DMS53 treated with DMSO at 0.1 percent for 48 hours (cell line): ENCODE data around the gene NOL4L.
A peak's percentile ranks its signal among the peaks of the same experiment; 100 is the strongest.

Source experiments
- DNase-seq: peaks from one replicate; lab custom pipeline; 2025; ENCODE audit not compliant: unreplicated experiment; lab: John Stamatoyannopoulos, UW

The NOL4L gene

GRCh38 chr20:32527447-32528055, 57.6 kb downstream of the NOL4L start:
- DNase-seq: no peak

- DNase-seq: no peak
These were observed 58.1 kb downstream of the NOL4L start for GRCh38 chr20:32527052-32527446.

- no peak for DNase-seq
These were observed 58.6 kb downstream of the NOL4L start for GRCh38 chr20:32526541-32526940.

GRCh38 chr20:32526125-32526524, 59.0 kb downstream of the NOL4L start:
- no peak for DNase-seq

DNA sequence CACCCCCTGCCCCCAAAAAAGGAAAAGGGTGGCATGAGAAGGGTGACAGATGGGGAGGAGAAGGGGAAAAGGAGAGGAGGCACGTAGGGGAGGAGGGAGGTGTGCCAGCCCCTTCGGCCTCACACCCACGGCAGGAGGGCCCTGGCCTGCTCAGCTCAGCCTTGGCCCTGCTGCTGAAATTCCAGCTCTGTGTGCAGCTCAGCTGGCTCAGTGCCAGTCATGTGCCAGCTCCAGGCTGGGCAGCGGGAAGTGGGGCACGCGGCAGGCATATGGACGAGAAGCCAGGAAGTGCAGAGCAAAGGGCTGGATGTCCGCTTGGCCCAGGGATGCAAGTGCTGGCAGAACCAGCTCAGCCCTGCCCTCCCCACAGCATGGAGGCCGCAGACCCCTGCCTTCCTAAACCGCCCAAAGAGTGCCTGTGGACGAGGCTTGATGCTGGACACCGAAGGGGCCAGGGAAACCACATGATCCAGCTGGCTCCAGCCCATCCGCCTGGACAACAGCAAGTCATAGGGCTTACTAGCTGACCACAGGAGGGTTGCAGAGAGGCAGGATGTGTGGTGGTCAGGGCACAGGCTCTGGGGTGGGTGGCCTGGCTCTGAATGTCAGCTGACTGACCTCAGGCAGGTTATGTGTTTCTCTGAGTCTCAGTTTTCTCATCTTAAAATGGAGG, 60.2 kb downstream of the NOL4L start:
- DNase-seq: no peak

GRCh38 chr20:32523613-32524213, 61.4 kb downstream of the NOL4L start:
- DNase-seq: no peak

DNA sequence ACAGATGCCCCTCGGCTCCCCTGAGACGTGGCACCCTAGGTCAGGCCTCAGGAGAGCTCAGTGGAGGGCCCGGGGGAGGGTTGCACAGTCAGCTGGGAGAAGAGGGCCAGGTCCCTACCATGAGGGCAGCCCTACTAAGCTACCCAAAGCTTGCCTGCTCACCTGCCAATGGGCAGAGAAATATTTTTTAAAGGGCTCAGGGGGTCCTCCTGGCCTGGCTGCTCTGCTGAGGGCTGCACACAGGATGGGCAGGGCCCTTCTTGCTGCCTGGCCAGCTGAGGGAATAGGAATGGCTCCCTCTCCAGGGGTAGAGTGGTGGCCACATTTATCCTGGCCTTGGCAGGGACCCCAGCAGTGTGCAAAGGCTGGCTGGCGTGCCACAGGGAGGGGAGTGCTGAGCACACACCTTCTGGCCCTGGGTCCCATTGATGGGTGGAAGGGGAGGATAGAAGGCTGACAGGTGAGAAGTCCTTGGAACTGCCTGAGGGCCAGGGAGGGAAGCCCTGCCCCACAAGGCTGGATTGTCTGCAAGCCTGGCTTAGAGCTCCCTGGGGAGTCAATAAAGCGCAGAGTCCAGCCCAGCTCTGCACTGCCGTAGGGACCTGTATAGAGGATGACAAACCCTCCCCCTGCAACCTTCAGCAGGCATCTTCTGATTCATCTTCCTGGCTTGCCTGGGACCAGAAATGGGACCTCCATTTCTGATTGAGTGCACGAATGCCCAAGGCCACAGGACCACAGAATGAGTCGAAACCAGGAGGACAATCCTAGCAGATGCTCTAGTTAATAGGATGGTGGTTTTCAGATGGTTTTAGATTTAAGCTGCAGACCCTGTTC, 62.1 kb downstream of the NOL4L start:
- no peak for DNase-seq

DNA sequence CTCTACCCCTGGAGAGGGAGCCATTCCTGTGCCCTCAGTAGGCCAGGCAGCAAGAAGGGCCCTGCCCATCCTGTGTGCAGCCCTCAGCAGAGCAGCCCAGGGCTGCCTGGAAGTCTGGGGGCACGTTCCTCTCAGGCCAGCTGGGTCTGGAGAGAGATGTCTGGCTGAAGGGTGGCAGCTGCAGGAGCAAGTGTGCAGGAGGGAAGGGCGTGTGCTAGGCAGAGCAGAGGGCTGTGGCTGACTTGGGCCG, 62.7 kb downstream of the NOL4L start:
- no peak for DNase-seq

- peak; percentile 17 for DNase-seq
These were observed 63.2 kb downstream of the NOL4L start for GRCh38 chr20:32521780-32522525.

- no peak for DNase-seq
These were observed 64.3 kb downstream of the NOL4L start for GRCh38 chr20:32520927-32521203.

GRCh38 chr20:32519381-32519730, 65.8 kb downstream of the NOL4L start:
- DNase-seq: no peak

- no peak for DNase-seq
These were observed 66.3 kb downstream of the NOL4L start for GRCh38 chr20:32518593-32519380.

DNA sequence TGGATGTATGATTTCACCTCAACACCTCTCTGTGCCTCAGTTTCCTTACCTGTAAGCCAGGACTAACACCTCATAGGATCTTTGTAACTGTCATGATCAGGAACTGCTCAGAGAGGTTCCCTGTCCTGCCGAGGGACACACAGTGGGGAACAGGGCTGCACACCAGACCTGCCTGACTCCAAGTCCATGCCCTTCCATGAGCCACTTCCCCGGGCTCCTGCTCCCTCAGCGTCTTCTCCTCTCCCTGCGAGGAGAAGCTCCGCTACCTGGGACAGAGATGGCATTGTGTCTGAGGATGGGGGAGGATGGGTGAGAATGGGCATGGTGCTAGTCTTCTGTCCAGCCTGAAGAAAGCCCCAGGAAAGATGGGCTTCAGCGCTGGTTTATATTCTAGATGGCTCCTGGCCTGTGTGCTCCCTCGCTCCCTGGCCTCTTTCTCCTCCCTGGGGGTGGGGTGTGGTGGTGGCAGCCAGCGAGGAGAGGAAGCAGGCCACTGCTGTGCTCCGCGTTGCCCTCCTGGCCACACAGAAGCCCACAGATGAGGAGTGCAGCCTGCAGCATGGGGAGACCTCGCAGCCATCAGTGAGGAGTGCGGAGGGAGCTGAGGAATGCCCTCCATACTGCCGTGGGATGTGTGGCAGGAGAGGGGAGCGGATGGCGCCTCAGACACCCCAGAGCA, 67.1 kb downstream of the NOL4L start:
- DNase-seq: no peak

DNA sequence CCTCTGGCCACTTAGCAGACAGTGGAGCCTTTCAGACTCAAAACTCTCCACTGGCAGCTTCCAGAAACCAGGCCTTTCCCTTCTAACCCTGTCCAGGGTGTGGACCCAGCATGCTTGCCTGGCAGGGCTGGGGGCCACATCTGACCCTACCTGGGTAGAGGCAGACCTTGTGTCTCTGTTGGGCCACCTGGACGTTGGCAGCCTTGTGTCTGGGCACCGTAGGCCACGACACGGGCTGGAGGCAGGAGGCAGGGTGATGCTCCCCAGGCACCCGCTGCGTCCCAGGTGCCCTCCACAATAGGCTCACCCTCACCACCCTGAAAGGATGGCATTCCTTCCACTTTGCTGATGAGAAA, 67.6 kb downstream of the NOL4L start:
- DNase-seq: no peak

DNA sequence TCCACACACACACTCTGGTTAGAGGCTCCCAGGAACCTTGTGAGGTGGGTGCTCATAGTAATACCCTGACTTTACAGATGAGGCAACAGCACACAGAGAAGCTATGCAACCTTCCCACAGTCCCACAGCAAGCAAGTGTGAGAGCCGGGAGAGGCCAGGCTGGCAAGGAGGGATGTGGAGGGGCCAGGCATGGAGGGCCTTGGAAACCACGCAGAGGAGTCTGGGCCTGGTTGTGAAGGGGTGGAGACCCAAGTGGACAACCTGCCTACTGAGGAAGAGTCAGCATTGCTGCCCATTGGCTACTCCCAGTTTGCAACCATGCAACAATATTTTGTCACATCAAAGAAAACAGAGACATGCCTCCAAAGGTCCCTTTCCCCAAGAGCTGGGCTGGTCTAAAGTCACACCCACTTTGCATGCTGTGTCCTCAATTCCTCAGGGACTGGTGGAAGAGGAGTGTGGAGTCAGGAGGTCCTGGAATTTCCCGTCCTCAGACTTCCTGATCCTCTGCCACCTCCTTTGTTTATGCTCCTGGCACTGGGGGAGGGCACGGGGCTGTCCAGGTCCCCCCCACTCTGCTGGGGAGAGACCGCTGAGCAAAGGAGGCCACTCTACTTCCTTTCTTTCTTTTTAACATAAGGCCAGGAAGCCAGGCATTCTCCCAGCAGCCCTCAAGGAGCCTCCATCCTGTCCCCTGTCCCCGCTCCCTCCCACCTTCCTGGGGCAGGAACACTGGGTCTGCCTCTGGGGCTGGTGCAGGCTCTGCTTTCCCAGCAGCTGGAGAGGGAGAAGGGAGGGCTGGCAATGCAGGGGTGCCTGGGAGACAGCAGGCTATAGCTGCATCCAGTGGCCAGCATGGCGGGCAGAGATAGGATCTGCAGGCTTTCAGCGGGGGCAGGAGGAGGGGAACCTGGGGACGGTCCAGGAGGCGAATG, 68.3 kb downstream of the NOL4L start:
- DNase-seq: no peak

DNA sequence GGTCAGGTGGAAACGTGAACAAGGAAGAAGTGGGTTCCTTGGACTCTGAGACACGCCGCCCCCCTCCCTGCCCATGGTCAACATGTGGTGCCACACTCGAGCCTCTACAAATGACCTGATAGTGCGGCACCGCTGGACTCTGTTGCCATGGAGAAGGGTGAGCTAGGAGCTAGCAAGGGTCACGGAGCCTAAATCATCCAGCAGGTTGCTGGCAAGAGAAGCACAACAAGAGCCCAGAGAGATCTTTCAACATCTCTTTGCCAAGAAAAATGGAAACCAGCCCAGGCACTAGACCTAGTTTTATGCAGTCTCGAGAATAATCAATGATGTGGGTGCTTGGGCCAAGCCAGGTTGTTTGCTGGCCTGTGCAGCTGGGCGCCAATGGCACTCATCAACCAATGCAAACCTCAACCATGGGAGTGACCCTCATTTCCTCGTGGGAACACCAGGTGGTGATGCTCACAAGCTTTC, 69.5 kb downstream of the NOL4L start:
- DNase-seq: no peak

DNA sequence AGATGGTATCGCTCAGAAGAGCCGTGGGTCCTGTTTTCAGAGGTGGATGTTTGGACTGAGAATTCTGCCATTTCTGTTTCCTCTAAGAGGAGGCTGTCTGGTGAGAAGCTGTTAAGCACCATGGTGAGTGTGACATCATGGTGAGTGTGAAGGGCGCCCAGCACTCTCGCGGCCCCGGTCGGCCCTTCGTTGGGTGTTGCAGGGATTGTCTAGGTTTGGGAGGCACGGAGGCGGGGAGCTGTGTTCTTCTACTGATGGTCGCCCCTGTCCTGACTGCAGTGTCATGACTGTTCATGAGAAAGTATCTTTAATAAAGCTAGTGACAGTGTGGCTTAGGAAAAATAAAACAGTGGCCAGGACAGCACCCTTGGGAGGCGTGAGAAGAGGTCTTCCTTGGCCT, 70.4 kb downstream of the NOL4L start:
- DNase-seq: no peak

DNA sequence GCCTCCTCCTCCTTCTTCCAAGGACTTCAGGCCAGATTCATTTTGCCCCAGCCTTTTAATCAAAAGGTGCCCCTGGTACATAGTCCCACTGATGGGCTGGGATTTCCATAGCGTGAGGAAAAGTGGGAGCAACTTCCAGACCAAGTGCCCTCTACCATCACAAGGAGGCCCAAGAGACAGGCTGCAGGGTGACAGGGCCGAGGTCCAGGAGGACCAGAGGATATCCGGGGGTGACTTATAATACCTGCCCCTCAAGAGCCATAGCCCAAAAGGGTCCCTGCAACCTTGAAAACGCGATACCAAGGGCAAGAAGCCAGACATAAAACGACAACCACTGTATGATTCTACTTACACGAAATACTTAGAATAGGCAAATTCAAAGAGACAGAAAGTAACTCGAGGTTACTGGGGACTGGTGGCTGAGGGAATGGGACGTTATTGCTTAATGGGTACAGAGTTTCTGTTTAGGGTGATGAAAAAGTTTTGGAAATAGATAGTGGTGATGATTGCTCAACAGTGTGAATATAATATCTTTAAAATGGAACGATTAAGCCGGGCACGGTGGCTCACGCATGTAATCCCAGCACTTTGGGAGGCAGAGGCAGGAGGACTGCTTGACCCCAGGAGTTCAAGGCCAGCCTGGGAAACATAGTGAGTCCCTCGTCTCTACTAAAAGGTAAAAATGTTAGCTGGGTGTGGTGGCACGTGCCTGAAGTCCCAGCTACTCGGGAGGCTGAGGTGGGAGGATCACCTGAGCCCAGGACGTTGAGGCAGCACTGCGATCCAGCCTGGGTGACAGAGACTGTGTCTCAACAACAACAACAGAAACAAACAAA, 71.9 kb downstream of the NOL4L start:
- no peak for DNase-seq
